Measurements from ENCODE around the gene BDP1.
"Not testable (repeated sequence)": the region's sequence is repeated elsewhere in the genome, so short reads cannot be mapped to it uniquely, and the experiment has no call there.

The BDP1 gene

GRCh38 chr5:71569748-71570509 is 114.5 kb downstream of the BDP1 start:
- no peak for DNase-seq (ENCODE audit: low spot score)

- not testable (repeated sequence) for DNase-seq (ENCODE audit: low spot score)
These were observed 116.4 kb downstream of the BDP1 start for GRCh38 chr5:71571811-71572210.

- DNase-seq (ENCODE audit: low spot score), result no peak
These were observed 118.1 kb downstream of the BDP1 start for GRCh38 chr5:71573591-71573990.

- DNase-seq (ENCODE audit: low spot score), result not testable (repeated sequence)
These were observed 120.1 kb downstream of the BDP1 start for GRCh38 chr5:71575588-71575987.

- DNase-seq (ENCODE audit: low spot score), result no peak
These were observed 120.8 kb downstream of the BDP1 start for GRCh38 chr5:71576241-71576640.

GRCh38 chr5:71577839-71578238 is 122.4 kb downstream of the BDP1 start:
- DNase-seq (ENCODE audit: low spot score), result not testable (repeated sequence)

GRCh38 chr5:71582945-71583584 is 127.6 kb downstream of the BDP1 start:
- DNase-seq (ENCODE audit: low spot score), result no peak

- peak; percentile 31 for DNase-seq (ENCODE audit: low spot score)
These were observed 130.8 kb downstream of the BDP1 start for GRCh38 chr5:71586052-71586940.

- DNase-seq (ENCODE audit: low spot score), result peak; percentile 77
These were observed 131.7 kb downstream of the BDP1 start, which contains the start of gene MCCC2 for GRCh38 chr5:71586941-71587765. MCCC2 (plus strand) TSS chr5:71587340; CDS start chr5:71587426, 86 bp downstream.

- DNase-seq (ENCODE audit: low spot score), result no peak
These were observed 132.5 kb downstream of the BDP1 start for GRCh38 chr5:71587766-71588532.

- DNase-seq (ENCODE audit: low spot score), result no peak
These were observed 133.1 kb downstream of the BDP1 start for GRCh38 chr5:71588533-71588885.

GRCh38 chr5:71589903-71590302 is 134.5 kb downstream of the BDP1 start:
- no peak for DNase-seq (ENCODE audit: low spot score)

GRCh38 chr5:71591100-71591499 is 135.6 kb downstream of the BDP1 start:
- DNase-seq (ENCODE audit: low spot score), result no peak

- no peak for DNase-seq (ENCODE audit: low spot score)
These were observed 140.7 kb downstream of the BDP1 start for GRCh38 chr5:71596169-71596568.

- no peak for DNase-seq (ENCODE audit: low spot score)
These were observed 141.6 kb downstream of the BDP1 start for GRCh38 chr5:71597001-71597400.

GRCh38 chr5:71600783-71601182 is 145.3 kb downstream of the BDP1 start:
- DNase-seq (ENCODE audit: low spot score), result no peak

GRCh38 chr5:71601222-71602026 is 146.0 kb downstream of the BDP1 start:
- peak; percentile 15 for DNase-seq (ENCODE audit: low spot score)

GRCh38 chr5:71609916-71610315 is 154.5 kb downstream of the BDP1 start:
- DNase-seq (ENCODE audit: low spot score), result not testable (repeated sequence)

- no peak for DNase-seq (ENCODE audit: low spot score)
These were observed 160.4 kb downstream of the BDP1 start for GRCh38 chr5:71615809-71616208.

Measured in HuH-7.5 (cell line).